Measurements from ENCODE around the gene DENND1A. TPM values are rescaled to one million over a fixed set of nuclear protein-coding genes. Genes with fewer than 3 reads are reported as not detected.

The DENND1A gene
- total and polyA plus RNA-seq, 2 of the 13 experiments (the other 11 are each of a cell fraction or from before 2014, with no cell fraction given) = 14.8 to 30.1 TPM

- BruUV-seq (replicated peaks) = no TSS peak
Observed at GRCh38 chr9:123957731-123958130, 27.8 kb upstream of the DENND1A start.

More at GRCh38 chr9:123957731-123958130, 27.8 kb upstream of the DENND1A start:
- no peak for DNase-seq (ENCODE audit: low spot score)
- Histone ChIP-seq H3K4me2 (ENCODE audit: low read depth, low read length) (no peak overlapping the region), H3K4me3 (replicated peaks in 1 of 3; ENCODE audit: insufficient read depth in 1 of 3, low read depth in 2 of 3, low read length in 3 of 3) (no peak overlapping the region), H4K20me1 (ENCODE audit: insufficient read depth, low read length) (no peaks in the 10 kb centered on the region), H2AFZ (ENCODE audit: low read length) (no peak overlapping the region), H3K9ac (ENCODE audit: insufficient read depth, low read depth, low read length) (no peak overlapping the region), H3K4me1 (ENCODE audit: insufficient read depth, low read length) (peaks cover 15% of the 10 kb centered on the region), H3K9me3 (ENCODE audit: low read length) (no peaks in the 10 kb centered on the region), H3K27me3 (ENCODE audit: control insufficient read depth in 1 of 2, insufficient read depth in 2 of 2, low read length in 2 of 2) (peaks cover 2 to 12% of the 10 kb centered on the region in 2 experiments; a peak in 3 of 5 replicates), H3K27ac (ENCODE audit: extremely low read length, insufficient read depth, low read length) (no peak overlapping the region), H3K79me2 (ENCODE audit: insufficient read depth, low read length) (no peaks in the 10 kb centered on the region), H3K36me3 (replicated peaks in 1 of 2; ENCODE audit: control insufficient read depth in 1 of 2, insufficient read depth in 2 of 2, low read length in 2 of 2) (no peaks in the 10 kb centered on the region)
- FAIRE-seq = no peak
- no peak for ATAC-seq
- intact Hi-C loops (cut with micrococcal nuclease; ENCODE audit: unreplicated experiment) = no loop called here
- no peak for TF ChIP-seq RERE (CRISPR knock-in tag; IDR thresholded peaks at IDR 0.05; ENCODE audit: low read depth)
- no peak for TF ChIP-seq ZNF18 (CRISPR knock-in tag; IDR thresholded peaks at IDR 0.05; ENCODE audit: insufficient replicate concordance)
- TF ChIP-seq ZNF788 (CRISPR knock-in tag; IDR thresholded peaks at IDR 0.05; ENCODE audit: borderline replicate concordance) = no peak
- no peak for TF ChIP-seq ARID2 (CRISPR knock-in tag; IDR thresholded peaks at IDR 0.05; ENCODE audit: borderline replicate concordance)
- no peak for TF ChIP-seq ZMAT3 (CRISPR knock-in tag; conservative IDR thresholded peaks at IDR 0.05)
- ChIA-PET POLR2A (no interaction called here), CTCF (ENCODE audit: low intra/inter-chr PET ratio, low total read pairs) (no interaction called here)
- in situ Hi-C loops (cut with HindIII; ENCODE audit: extremely low pct_ligation_motif_present, low pct_unique_long_range_greater_than_20kb) = no loop called here
- 2% methylated on average over 2 of the region's 2 CpGs for WGBS (ENCODE audit: low lambda C conversion rate)
